ENCODE measurements around the gene DDX21.

DDX21 gene

GRCh38 chr10:68938117-68938516 is 17.9 kb upstream of the DDX21 start:
- TF ChIP-seq TAF1 (IDR thresholded peaks at IDR 0.05; ENCODE audit: borderline replicate concordance, insufficient read depth, low read length) (no peak), REST (IDR thresholded peaks at IDR 0.05; ENCODE audit: insufficient read depth in 1 of 2, low read depth in 2 of 2, low read length in 2 of 2) (no peak), POLR2AphosphoS5 (IDR thresholded peaks at IDR 0.05; ENCODE audit: low read depth, low read length) (no peak), SIN3A (IDR thresholded peaks at IDR 0.05; ENCODE audit: borderline replicate concordance, insufficient read depth, low read length) (no peak), FOXP2 (optimal IDR thresholded peaks at IDR 0.05; ENCODE audit: borderline replicate concordance, extremely low read depth, extremely low read length, insufficient read depth) (no peak)

GRCh38 chr10:68938884-68939283 is 17.1 kb upstream of the DDX21 start:
- no peak for TF ChIP-seq FOXP2 (optimal IDR thresholded peaks at IDR 0.05; ENCODE audit: borderline replicate concordance, extremely low read depth, extremely low read length, insufficient read depth)
- TF ChIP-seq POLR2AphosphoS5 (IDR thresholded peaks at IDR 0.05; ENCODE audit: low read depth, low read length), result no peak

DNA sequence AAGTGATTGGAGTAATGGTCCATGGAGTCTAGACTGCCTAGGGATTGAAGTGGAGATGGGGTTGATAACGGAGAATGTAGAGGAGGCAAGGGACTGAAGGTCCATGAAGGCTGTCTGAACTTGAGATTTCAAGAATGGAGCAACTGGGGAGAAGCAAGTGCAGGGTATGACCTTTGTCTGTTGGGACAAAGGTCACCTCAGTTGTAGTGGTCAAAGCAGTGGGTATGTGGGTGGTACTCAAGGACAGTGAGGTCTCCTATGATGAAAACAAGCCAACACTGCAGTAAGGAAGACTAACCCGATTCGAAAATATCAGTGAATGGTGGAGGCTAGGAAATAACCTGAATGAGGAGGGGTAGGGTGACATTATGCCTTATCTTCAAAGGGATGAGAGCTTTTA is 5.4 kb upstream of the DDX21 start:
- no peak for TF ChIP-seq SIN3A (IDR thresholded peaks at IDR 0.05; ENCODE audit: borderline replicate concordance, insufficient read depth, low read length)
- no peak for TF ChIP-seq TAF1 (IDR thresholded peaks at IDR 0.05; ENCODE audit: borderline replicate concordance, insufficient read depth, low read length)
- no peak for TF ChIP-seq REST (IDR thresholded peaks at IDR 0.05; ENCODE audit: insufficient read depth in 1 of 2, low read depth in 2 of 2, low read length in 2 of 2)
- no peak for TF ChIP-seq FOXP2 (optimal IDR thresholded peaks at IDR 0.05; ENCODE audit: borderline replicate concordance, extremely low read depth, extremely low read length, insufficient read depth)
- TF ChIP-seq POLR2AphosphoS5 (IDR thresholded peaks at IDR 0.05; ENCODE audit: low read depth, low read length), result no peak

DNA sequence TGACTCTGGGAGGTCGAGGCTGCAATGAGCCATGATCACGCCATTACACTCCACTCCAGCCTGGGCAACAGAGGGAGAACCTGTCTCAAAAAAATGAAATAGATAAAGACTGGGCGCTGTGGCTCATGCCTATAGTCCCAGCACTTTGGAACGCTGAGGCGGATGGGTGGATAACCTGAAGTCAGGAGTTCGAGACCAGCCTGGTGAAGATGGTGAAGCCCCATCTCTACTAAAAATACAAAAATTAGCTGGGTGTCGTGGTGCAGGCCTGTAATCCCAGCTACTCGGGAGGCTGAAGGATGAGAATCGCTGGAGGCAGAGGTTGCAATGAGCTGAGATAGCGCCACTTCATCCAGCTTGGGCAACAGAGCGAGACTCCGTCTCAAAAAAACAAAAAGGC is 1.1 kb upstream of the DDX21 start:
- TF ChIP-seq POLR2AphosphoS5 (IDR thresholded peaks at IDR 0.05; ENCODE audit: low read depth, low read length), result no peak
- TF ChIP-seq FOXP2 (optimal IDR thresholded peaks at IDR 0.05; ENCODE audit: borderline replicate concordance, extremely low read depth, extremely low read length, insufficient read depth), result no peak
- TF ChIP-seq TAF1 (IDR thresholded peaks at IDR 0.05; ENCODE audit: borderline replicate concordance, insufficient read depth, low read length), result no peak
- TF ChIP-seq REST (IDR thresholded peaks at IDR 0.05; ENCODE audit: insufficient read depth in 1 of 2, low read depth in 2 of 2, low read length in 2 of 2), result no peak

DNA sequence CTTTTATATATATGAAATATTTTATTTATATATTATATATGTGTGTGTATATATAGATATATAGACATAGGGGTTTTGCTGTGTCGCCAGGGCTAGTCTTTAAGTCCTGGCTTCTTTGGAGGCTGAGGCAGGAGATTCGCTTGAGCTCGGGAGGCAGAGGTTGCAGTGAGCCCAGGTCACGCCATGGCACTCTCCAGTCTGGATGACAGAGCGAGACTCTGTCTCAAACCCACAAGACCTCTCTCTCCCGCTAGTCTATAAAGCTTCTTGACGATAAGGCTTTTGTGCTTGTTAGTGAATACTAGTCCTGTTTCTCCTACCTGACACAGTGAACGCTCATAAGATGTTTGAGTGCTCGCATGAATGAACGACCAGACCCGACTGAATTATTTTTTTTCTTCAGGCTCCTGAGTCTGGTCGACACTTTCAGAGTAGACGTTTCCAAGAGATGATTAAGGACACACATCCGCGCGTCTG is 577 bp upstream of the DDX21 start:
- TF ChIP-seq REST (IDR thresholded peaks at IDR 0.05; ENCODE audit: insufficient read depth in 1 of 2, low read depth in 2 of 2, low read length in 2 of 2) (no peak), TAF1 (IDR thresholded peaks at IDR 0.05; ENCODE audit: borderline replicate concordance, insufficient read depth, low read length) (no peak), FOXP2 (optimal IDR thresholded peaks at IDR 0.05; ENCODE audit: borderline replicate concordance, extremely low read depth, extremely low read length, insufficient read depth) (no peak), POLR2AphosphoS5 (IDR thresholded peaks at IDR 0.05; ENCODE audit: low read depth, low read length) (no peak), SIN3A (IDR thresholded peaks at IDR 0.05; ENCODE audit: borderline replicate concordance, insufficient read depth, low read length) (no peak)
